ENCODE measurements around the gene ANKRD61. TPM values are rescaled to one million over a fixed set of nuclear protein-coding genes. Genes with fewer than 3 reads are reported as not detected.

Gene ANKRD61
- total RNA-seq, 1 experiment from 2014 or later = 0.24 TPM

DNA sequence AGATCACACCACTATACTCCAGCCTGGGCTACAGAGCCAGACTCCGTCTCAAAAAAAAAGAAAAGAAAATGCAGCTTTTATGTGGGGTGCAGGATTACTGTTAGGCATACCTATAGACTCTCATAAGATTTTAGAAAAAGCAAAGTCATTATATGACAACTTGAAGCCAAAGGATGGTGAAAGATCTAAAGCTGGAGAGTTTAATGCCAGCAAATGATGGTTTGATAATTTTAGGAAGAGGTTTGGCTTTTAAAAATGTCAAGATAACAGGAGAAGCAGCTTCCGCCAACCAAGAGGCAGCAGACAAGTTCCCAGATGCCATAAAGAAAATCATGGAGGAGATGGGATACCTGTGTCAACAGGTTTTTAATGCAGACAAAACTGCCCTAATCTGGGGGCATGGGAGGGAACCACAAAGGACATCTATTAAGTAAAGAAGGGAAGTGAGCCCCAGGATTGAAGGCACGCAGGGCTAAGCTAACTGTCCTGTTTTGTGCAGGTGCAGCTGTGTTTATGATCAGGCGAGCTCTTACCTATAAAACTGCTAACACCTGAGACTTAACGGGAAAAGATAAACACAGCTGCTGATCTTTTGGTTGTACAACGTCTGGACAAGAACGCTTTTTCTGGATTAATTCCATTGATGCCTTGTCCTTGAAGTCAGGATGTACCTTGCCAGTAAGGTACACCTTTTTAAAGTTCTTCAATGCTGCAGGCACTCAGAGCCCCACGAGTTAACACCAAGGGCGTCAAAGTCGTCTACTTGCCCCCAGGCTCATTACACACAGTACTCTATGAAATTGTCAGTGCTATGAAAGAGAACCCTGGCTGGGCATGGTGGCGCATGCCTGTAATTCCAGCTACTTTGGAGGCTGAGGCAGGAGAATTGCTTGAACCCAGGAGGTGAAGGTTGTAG, 10.5 kb upstream of the ANKRD61 start:
- Histone ChIP-seq H2BK120ac (ENCODE audit: low read depth, low read length, poor library complexity, severe bottlenecking) (no peak overlapping the region), H3K9me3 (ENCODE audit: control insufficient read depth, low read depth, low read length) (no peaks in the 10 kb centered on the region), H2AFZ (ENCODE audit: low read length) (no peak overlapping the region), H4K8ac (replicated peaks; ENCODE audit: insufficient read length, low read depth, low read length) (no peak overlapping the region), H2AK5ac (ENCODE audit: insufficient read length, low read length) (no peak overlapping the region), H3K27me3 (ENCODE audit: insufficient read depth, low read length) (no peaks in the 10 kb centered on the region), H3K23ac (ENCODE audit: insufficient read length, low read depth, low read length) (no peak overlapping the region), H2BK15ac (ENCODE audit: low read depth, low read length) (no peak overlapping the region), H3T11ph (ENCODE audit: low read length) (no peak overlapping the region), H3K4me2 (ENCODE audit: insufficient read depth, insufficient read length, low read length) (no peak overlapping the region), H4K91ac (ENCODE audit: insufficient read length, low read depth, low read length) (no peak overlapping the region), H2BK20ac (ENCODE audit: low read depth, low read length, poor library complexity, severe bottlenecking) (no peak overlapping the region), H3K27ac (ENCODE audit: insufficient read length, low read depth, low read length) (no peak overlapping the region), H4K20me1 (ENCODE audit: control insufficient read depth, insufficient read depth, insufficient read length) (no peaks in the 10 kb centered on the region), H3K14ac (ENCODE audit: insufficient read depth, low read length) (no peak overlapping the region), H4K5ac (ENCODE audit: insufficient read length, low read depth, low read length) (no peak overlapping the region), H2BK5ac (ENCODE audit: insufficient read length, low read length) (no peak overlapping the region), H3K79me1 (ENCODE audit: insufficient read depth, low read depth, low read length, poor library complexity, severe bottlenecking) (no peaks in the 10 kb centered on the region), H3K9ac (ENCODE audit: extremely low read depth, insufficient read length, low read length) (no peak overlapping the region), H3K18ac (ENCODE audit: insufficient read length, low read depth, low read length) (no peak overlapping the region), H3K4ac (ENCODE audit: low read depth, low read length) (no peak overlapping the region), H3K79me2 (ENCODE audit: insufficient read depth, low read length) (no peaks in the 10 kb centered on the region), H2BK12ac (ENCODE audit: insufficient read length, low read depth, low read length) (no peak overlapping the region), H3K4me1 (ENCODE audit: insufficient read depth, low read length) (no peaks in the 10 kb centered on the region), H3K23me2 (ENCODE audit: insufficient read length, low read depth, low read length, poor library complexity, severe bottlenecking) (no peaks in the 10 kb centered on the region), H3K56ac (ENCODE audit: insufficient read length, low read depth, low read length) (no peak overlapping the region)
- Mint-ChIP-seq H3K27ac (peak overlapping the region in 2 of 3 experiments; percentile 13 to 52; a peak in 3 of 7 replicates), H3K9me3 (no peaks in the 10 kb centered on the region), H3K4me3 (no peak overlapping the region; a peak in 1 of 5 replicates), H3K36me3 (ENCODE audit: insufficient read depth in 1 of 3, low read depth in 3 of 3) (peaks cover 75 to 98% (median 98%) of the 10 kb centered on the region in 3 experiments), H3K4me1 (no peaks in the 10 kb centered on the region), H3K27me3 (ENCODE audit: low read depth) (no peaks in the 10 kb centered on the region)
- no CpG with 5 or more reads among the region's 11 CpGs for WGBS (ENCODE audit: extremely low coverage, insufficient read length, low lambda C conversion rate)
- TF ChIP-seq, protein P1, sequence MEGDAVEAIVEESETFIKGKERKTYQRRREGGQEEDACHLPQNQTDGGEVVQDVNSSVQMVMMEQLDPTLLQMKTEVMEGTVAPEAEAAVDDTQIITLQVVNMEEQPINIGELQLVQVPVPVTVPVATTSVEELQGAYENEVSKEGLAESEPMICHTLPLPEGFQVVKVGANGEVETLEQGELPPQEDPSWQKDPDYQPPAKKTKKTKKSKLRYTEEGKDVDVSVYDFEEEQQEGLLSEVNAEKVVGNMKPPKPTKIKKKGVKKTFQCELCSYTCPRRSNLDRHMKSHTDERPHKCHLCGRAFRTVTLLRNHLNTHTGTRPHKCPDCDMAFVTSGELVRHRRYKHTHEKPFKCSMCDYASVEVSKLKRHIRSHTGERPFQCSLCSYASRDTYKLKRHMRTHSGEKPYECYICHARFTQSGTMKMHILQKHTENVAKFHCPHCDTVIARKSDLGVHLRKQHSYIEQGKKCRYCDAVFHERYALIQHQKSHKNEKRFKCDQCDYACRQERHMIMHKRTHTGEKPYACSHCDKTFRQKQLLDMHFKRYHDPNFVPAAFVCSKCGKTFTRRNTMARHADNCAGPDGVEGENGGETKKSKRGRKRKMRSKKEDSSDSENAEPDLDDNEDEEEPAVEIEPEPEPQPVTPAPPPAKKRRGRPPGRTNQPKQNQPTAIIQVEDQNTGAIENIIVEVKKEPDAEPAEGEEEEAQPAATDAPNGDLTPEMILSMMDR (conservative IDR thresholded peaks at IDR 0.05) = no peak
- DNase-seq = no peak

All from H9 (cell line).